Suprapubic skin (tissue), 3 donors: ENCODE data around the gene FOS.

ENCODE experiments used
- CTCF ChIP-seq, 2 donors: fragments of 200-600 bp in 1 of 2; fragments of 450-650 bp in 1 of 2; sonication (generic) in 1 of 2; IDR thresholded peaks; one replicate each; pipeline ENCODE4 v1.5.1; 2016 to 2019; ENCODE audit warnings: antibody characterized with exemption in 2 of 2, mild to moderate bottlenecking in 1 of 2, moderate library complexity in 1 of 2
- POLR2A ChIP-seq, 2 donors: fragments of 450-650 bp; IDR thresholded peaks; one replicate each; pipeline ENCODE4 v1.6.1; 2017; ENCODE audit warnings: antibody characterized with exemption in 2 of 2, mild to moderate bottlenecking in 2 of 2, moderate library complexity in 2 of 2

GRCh38 chr14:75240781-75241180, 37.8 kb upstream of the FOS start:
- TF ChIP-seq CTCF (IDR thresholded peaks at IDR 0.05) (no peak), POLR2A (IDR thresholded peaks at IDR 0.05) (no peak)
